DOHH2 (cell line): ENCODE measurements around the gene GSTO1.

Experiments
- H3F3A ChIP-seq: fragments of 200-600 bp; sonication (generic), shearing (Covaris generic); 2 replicates; pipeline ENCODE4 v1.6.0; 2016; ENCODE audit warnings: antibody characterized with exemption, mild to moderate bottlenecking; ENCODE audit not compliant: control insufficient read depth, insufficient read depth
- H3K27ac ChIP-seq: fragments of 200-600 bp; sonication (generic); 2 replicates; pipeline ENCODE4 v1.5.1; 2014; ENCODE audit warnings: low read depth, mild to moderate bottlenecking, low read length, moderate library complexity
- H3K27me3 ChIP-seq: fragments of 200-600 bp; sonication (generic); 2 replicates; pipeline ENCODE4 v1.6.1; 2014; ENCODE audit warnings: mild to moderate bottlenecking, low read length, mixed read lengths; ENCODE audit not compliant: control insufficient read depth
- H3K36me3 ChIP-seq: fragments of 200-600 bp; sonication (generic); 2 replicates; pipeline ENCODE4 v1.6.1; 2014; ENCODE audit warnings: mild to moderate bottlenecking, low read length, moderate library complexity, mixed read lengths; ENCODE audit not compliant: control insufficient read depth
- H3K4me1 ChIP-seq: fragments of 200-600 bp; sonication (generic); 2 replicates; pipeline ENCODE4 v1.6.1; 2014; ENCODE audit warnings: mild to moderate bottlenecking, low read length, mixed read lengths; ENCODE audit not compliant: control insufficient read depth
- H3K4me2 ChIP-seq: fragments of 200-600 bp; sonication (generic); 2 replicates; pipeline ENCODE4 v1.6.0; 2014; ENCODE audit warnings: mild to moderate bottlenecking, low read length, moderate library complexity
- H3K4me3 ChIP-seq: fragments of 200-600 bp; sonication (generic); 2 replicates; pipeline ENCODE4 v1.5.1; 2014; ENCODE audit warnings: mild to moderate bottlenecking, low read length, mixed read lengths
- H3K79me2 ChIP-seq: fragments of 200-600 bp; sonication (generic); 2 replicates; pipeline ENCODE4 v1.6.1; 2014; ENCODE audit warnings: mild to moderate bottlenecking, low read length, mixed read lengths; ENCODE audit not compliant: control insufficient read depth
- H3K9me2 ChIP-seq: fragments of 200-600 bp; sonication (generic); replicated peaks from 2 replicates; pipeline ENCODE4 v1.6.1; 2014; ENCODE audit warnings: mild to moderate bottlenecking, low read length, mixed read lengths; ENCODE audit not compliant: control insufficient read depth
- H3K9me3 ChIP-seq: fragments of 200-600 bp; sonication (generic); 2 replicates; pipeline ENCODE4 v1.6.1; 2014; ENCODE audit warnings: antibody characterized with exemption, low read length, mixed read lengths; ENCODE audit not compliant: control insufficient read depth, insufficient read depth
- H4K20me1 ChIP-seq: fragments of 200-600 bp; sonication (generic); 2 replicates; pipeline ENCODE4 v1.6.0; 2014; ENCODE audit warnings: low read depth, mild to moderate bottlenecking, antibody characterized with exemption, low read length, moderate library complexity; ENCODE audit not compliant: control insufficient read depth, insufficient read depth
- CTCF ChIP-seq: fragments of 200-600 bp; sonication (generic); IDR thresholded peaks from one replicate; pipeline ENCODE4 v1.5.1; 2014; ENCODE audit warnings: antibody characterized with exemption, mild to moderate bottlenecking, low read depth, low read length; ENCODE audit not compliant: poor library complexity, severe bottlenecking
- EZH2phosphoT487 ChIP-seq: fragments of 200-600 bp; sonication (generic); IDR thresholded peaks from 2 replicates; pipeline ENCODE4 v1.6.1; 2017; ENCODE audit warnings: borderline replicate concordance, mild to moderate bottlenecking, antibody characterized with exemption, low read length, moderate library complexity, mixed read lengths

The GSTO1 gene

GRCh38 chr10:104231784-104232612, 22.7 kb upstream of the GSTO1 start, which contains the start of gene CFAP43:
Gene CFAP43, minus strand, starts transcription at chr10:104232364. Its CDS starts 118 bp downstream, at chr10:104232246.
- H3K79me2 ChIP-seq, result no peaks in the 10 kb centered on the region
- H3K9me3 ChIP-seq, result peaks cover 7% of the 10 kb centered on the region
- H3K4me2 ChIP-seq, result peak within 1 kb of the TSS; percentile 80
- H3K4me1 ChIP-seq, result peaks cover 9% of the 10 kb centered on the region
- H3K9me2 ChIP-seq, result no peaks in the 10 kb centered on the region
- no peaks in the 10 kb centered on the region for H4K20me1 ChIP-seq
- H3K27ac ChIP-seq, result no peak within 1 kb of the TSS
- peaks cover 22% of the 10 kb centered on the region for H3K27me3 ChIP-seq
- TF ChIP-seq CTCF (no peak), EZH2phosphoT487 (no peak; the same call in 1 of the 2 replicates)
- no peaks in the 10 kb centered on the region for H3K36me3 ChIP-seq
- no peaks in the 10 kb centered on the region for H3F3A ChIP-seq
- peak within 1 kb of the TSS; percentile 74 for H3K4me3 ChIP-seq

GRCh38 chr10:104232613-104233102, 22.0 kb upstream of the GSTO1 start:
- H3K4me1 ChIP-seq, result peaks cover 9% of the 10 kb centered on the region

GRCh38 chr10:104233817-104234216, 20.9 kb upstream of the GSTO1 start:
- no peaks in the 10 kb centered on the region for H3K79me2 ChIP-seq
- no peaks in the 10 kb centered on the region for H3F3A ChIP-seq
- no peaks in the 10 kb centered on the region for H3K36me3 ChIP-seq
- no peak overlapping the region for H3K4me2 ChIP-seq
- no peak overlapping the region for H3K4me3 ChIP-seq
- H3K9me2 ChIP-seq, result no peaks in the 10 kb centered on the region
- no peaks in the 10 kb centered on the region for H4K20me1 ChIP-seq
- H3K9me3 ChIP-seq, result peaks cover 7% of the 10 kb centered on the region
- no peak for TF ChIP-seq EZH2phosphoT487
- no peak for TF ChIP-seq CTCF
- peaks cover 9% of the 10 kb centered on the region for H3K4me1 ChIP-seq
- H3K27ac ChIP-seq, result no peak overlapping the region
- H3K27me3 ChIP-seq, result peaks cover 24% of the 10 kb centered on the region

More at GRCh38 chr10:104232613-104233102, 22.0 kb upstream of the GSTO1 start:
- no peak overlapping the region for H3K27ac ChIP-seq
- TF ChIP-seq CTCF, result no peak
- TF ChIP-seq EZH2phosphoT487, result no peak
- H3K79me2 ChIP-seq, result no peaks in the 10 kb centered on the region
- H3K27me3 ChIP-seq, result peaks cover 26% of the 10 kb centered on the region
- H3K4me3 ChIP-seq, result peak overlapping the region; percentile 74
- H3K36me3 ChIP-seq, result no peaks in the 10 kb centered on the region
- H4K20me1 ChIP-seq, result no peaks in the 10 kb centered on the region
- peak overlapping the region; percentile 80 for H3K4me2 ChIP-seq
- H3F3A ChIP-seq, result no peaks in the 10 kb centered on the region
- H3K9me3 ChIP-seq, result peaks cover 7% of the 10 kb centered on the region
- H3K9me2 ChIP-seq, result no peaks in the 10 kb centered on the region
